Neural cell (in vitro differentiated cells): Measurements from ENCODE around the gene FAM83G.

Experiments
- CTCF ChIP-seq: fragments of 450-650 bp; IDR thresholded peaks from 2 replicates; pipeline ENCODE4 v1.5.1; 2014; ENCODE audit warnings: antibody characterized with exemption, mild to moderate bottlenecking, moderate library complexity; ENCODE audit not compliant: poor library complexity, severe bottlenecking
- EZH2 ChIP-seq: fragments of 200-600, 300-800 bp; shearing (Covaris generic), sonication (generic); IDR thresholded peaks from 2 replicates; pipeline ENCODE4 v1.6.1; 2014; ENCODE audit warnings: antibody characterized with exemption, low read length, borderline replicate concordance, mild to moderate bottlenecking; ENCODE audit not compliant: insufficient read depth, poor library complexity, severe bottlenecking
- REST ChIP-seq: IDR thresholded peaks from 2 replicates; pipeline ENCODE4 v1.6.1; 2012; ENCODE audit warnings: borderline replicate concordance

DNA sequence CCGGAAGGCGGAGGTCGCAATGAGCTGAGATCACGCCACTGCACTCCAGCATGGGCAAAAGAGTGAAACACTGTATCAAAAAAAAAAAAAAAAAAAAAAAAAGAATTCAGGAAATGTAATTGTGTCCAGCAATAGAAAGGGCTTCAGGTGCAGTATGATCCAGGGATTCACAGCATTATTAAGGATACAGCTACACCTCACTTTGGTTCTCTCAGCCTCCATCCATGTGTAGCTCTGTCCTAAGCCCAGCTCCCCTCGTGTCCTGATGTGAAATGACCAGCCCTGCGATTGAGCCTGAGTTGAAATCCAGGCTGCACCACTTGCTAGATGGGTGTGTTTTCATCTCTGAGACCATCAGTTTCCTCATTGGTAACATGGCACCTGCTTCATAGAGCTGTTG is 49.6 kb downstream of the FAM83G start:
- TF ChIP-seq EZH2 (no peak), CTCF (no peak), REST (no peak)
